Thoracic aorta (tissue), 2 donors: ENCODE results near the gene UGT8. TPM values are rescaled to one million over a fixed set of nuclear protein-coding genes. Genes with fewer than 3 reads are reported as not detected.

Source experiments
- ATAC-seq: fragments of 150-250 bp; one replicate; pipeline ENCODE4 v1.8.0; 2017; ENCODE audit warnings: low read depth; ENCODE audit not compliant: insufficient number of reproducible peaks, low FRiP score
- DNase-seq: peaks from one replicate; pipeline ENCODE4 v3.0.0-alpha.2; 2020; ENCODE audit warnings: low spot score
- H3K27ac ChIP-seq, 2 donors: fragments of 200-600 bp; sonication (generic); 1 replicate in 1 of 2; 2 replicates in 1 of 2; pipeline ENCODE4 v1.5.1; 2016; ENCODE audit warnings: mild to moderate bottlenecking in 2 of 2, moderate library complexity in 2 of 2
- H3K27me3 ChIP-seq: fragments of 200-600 bp; sonication (generic); replicated peaks from 2 replicates; pipeline ENCODE4 v1.6.0; 2016; ENCODE audit warnings: mild to moderate bottlenecking; ENCODE audit not compliant: insufficient read depth
- H3K36me3 ChIP-seq: fragments of 200-600 bp; sonication (generic); one replicate; pipeline ENCODE4 v1.5.1; 2016
- H3K4me1 ChIP-seq, 2 donors: fragments of 200-600 bp; sonication (generic); 1 replicate in 1 of 2; 2 replicates in 1 of 2; pipeline versions ENCODE4 v1.5.1 to v1.6.0; 2016; ENCODE audit warnings: low read depth in 2 of 2, mild to moderate bottlenecking in 1 of 2; ENCODE audit not compliant: control insufficient read depth in 1 of 2
- H3K4me3 ChIP-seq: fragments of 200-600 bp; sonication (generic); 2 replicates; pipeline ENCODE4 v1.5.1; 2016; ENCODE audit warnings: mild to moderate bottlenecking
- H3K9me3 ChIP-seq: fragments of 200-600 bp; sonication (generic); 2 replicates; pipeline ENCODE4 v1.5.1; 2016
- CTCF ChIP-seq: fragments of 200-600 bp; sonication (generic); IDR thresholded peaks from one replicate; pipeline ENCODE4 v1.5.1; 2019; ENCODE audit warnings: antibody characterized with exemption
- total RNA-seq, 2 donors: library from RNA; depleted of rRNA; stranded (reverse); fragments of >200 nt; gene quantifications; one replicate each; pipeline versions ENCODE4 v1.1.0 to v1.2.3, GENCODE V29; 2016

Gene UGT8
- total RNA-seq, 2 donors from 2014 or later = 0.14 to 2.3 TPM

GRCh38 chr4:114599903-114600552 lies 1.4 kb downstream of the UGT8 start:
- Histone ChIP-seq H3K27me3 (no peaks in the 10 kb centered on the region), H3K4me1 (peaks cover 5 to 7% of the 10 kb centered on the region in 2 donors), H3K27ac (no peak overlapping the region), H3K4me3 (peak overlapping the region; percentile 73), H3K9me3 (no peaks in the 10 kb centered on the region), H3K36me3 (no peaks in the 10 kb centered on the region)
- TF ChIP-seq CTCF = no peak
- no peak for DNase-seq
- ATAC-seq = no peak

- DNase-seq (no peak), ATAC-seq (no peak)
- Histone ChIP-seq H3K9me3 (no peaks in the 10 kb centered on the region), H3K4me3 (no peak overlapping the region), H3K27me3 (no peaks in the 10 kb centered on the region), H3K36me3 (no peaks in the 10 kb centered on the region), H3K4me1 (peaks cover 5 to 7% of the 10 kb centered on the region in 2 donors), H3K27ac (no peak overlapping the region)
- TF ChIP-seq CTCF = no peak
These were observed 2.1 kb downstream of the UGT8 start for GRCh38 chr4:114600672-114601071.

GRCh38 chr4:114601304-114602052 lies 2.9 kb downstream of the UGT8 start:
- H3K27me3 ChIP-seq = no peaks in the 10 kb centered on the region
- no peaks in the 10 kb centered on the region for H3K36me3 ChIP-seq
- H3K27ac ChIP-seq = no peak overlapping the region
- H3K4me1 ChIP-seq = peaks cover 5 to 7% of the 10 kb centered on the region in 2 donors
- no peak for TF ChIP-seq CTCF
- ATAC-seq (no peak), DNase-seq (no peak)
- H3K4me3 ChIP-seq = no peak overlapping the region
- no peaks in the 10 kb centered on the region for H3K9me3 ChIP-seq

GRCh38 chr4:114603497-114603896 lies 4.9 kb downstream of the UGT8 start:
- Histone ChIP-seq H3K27ac (no peak overlapping the region), H3K27me3 (no peaks in the 10 kb centered on the region), H3K9me3 (no peaks in the 10 kb centered on the region), H3K4me3 (no peak overlapping the region), H3K4me1 (peaks cover 0 to 5% of the 10 kb centered on the region in 2 donors), H3K36me3 (no peaks in the 10 kb centered on the region)
- no peak for TF ChIP-seq CTCF
- ATAC-seq = no peak
- DNase-seq = no peak

- H3K27ac ChIP-seq = no peak overlapping the region
- no peaks in the 10 kb centered on the region for H3K9me3 ChIP-seq
- no peaks in the 10 kb centered on the region for H3K27me3 ChIP-seq
- no peak overlapping the region for H3K4me3 ChIP-seq
- no peaks in the 10 kb centered on the region for H3K36me3 ChIP-seq
- ATAC-seq (no peak), DNase-seq (no peak)
- H3K4me1 ChIP-seq = no peaks in the 10 kb centered on the region
- no peak for TF ChIP-seq CTCF
These were observed 7.6 kb downstream of the UGT8 start for GRCh38 chr4:114606245-114606644.
